NCI-H1048 (cell line): Measurements from ENCODE around the gene TBC1D32.
"Not testable (repeated sequence)": the region's sequence is repeated elsewhere in the genome, so short reads cannot be mapped to it uniquely, and the experiment has no call there.

Source experiments
- DNase-seq: peaks from one replicate; lab custom pipeline; 2025; lab: John Stamatoyannopoulos, UW

TBC1D32 gene, protein sequence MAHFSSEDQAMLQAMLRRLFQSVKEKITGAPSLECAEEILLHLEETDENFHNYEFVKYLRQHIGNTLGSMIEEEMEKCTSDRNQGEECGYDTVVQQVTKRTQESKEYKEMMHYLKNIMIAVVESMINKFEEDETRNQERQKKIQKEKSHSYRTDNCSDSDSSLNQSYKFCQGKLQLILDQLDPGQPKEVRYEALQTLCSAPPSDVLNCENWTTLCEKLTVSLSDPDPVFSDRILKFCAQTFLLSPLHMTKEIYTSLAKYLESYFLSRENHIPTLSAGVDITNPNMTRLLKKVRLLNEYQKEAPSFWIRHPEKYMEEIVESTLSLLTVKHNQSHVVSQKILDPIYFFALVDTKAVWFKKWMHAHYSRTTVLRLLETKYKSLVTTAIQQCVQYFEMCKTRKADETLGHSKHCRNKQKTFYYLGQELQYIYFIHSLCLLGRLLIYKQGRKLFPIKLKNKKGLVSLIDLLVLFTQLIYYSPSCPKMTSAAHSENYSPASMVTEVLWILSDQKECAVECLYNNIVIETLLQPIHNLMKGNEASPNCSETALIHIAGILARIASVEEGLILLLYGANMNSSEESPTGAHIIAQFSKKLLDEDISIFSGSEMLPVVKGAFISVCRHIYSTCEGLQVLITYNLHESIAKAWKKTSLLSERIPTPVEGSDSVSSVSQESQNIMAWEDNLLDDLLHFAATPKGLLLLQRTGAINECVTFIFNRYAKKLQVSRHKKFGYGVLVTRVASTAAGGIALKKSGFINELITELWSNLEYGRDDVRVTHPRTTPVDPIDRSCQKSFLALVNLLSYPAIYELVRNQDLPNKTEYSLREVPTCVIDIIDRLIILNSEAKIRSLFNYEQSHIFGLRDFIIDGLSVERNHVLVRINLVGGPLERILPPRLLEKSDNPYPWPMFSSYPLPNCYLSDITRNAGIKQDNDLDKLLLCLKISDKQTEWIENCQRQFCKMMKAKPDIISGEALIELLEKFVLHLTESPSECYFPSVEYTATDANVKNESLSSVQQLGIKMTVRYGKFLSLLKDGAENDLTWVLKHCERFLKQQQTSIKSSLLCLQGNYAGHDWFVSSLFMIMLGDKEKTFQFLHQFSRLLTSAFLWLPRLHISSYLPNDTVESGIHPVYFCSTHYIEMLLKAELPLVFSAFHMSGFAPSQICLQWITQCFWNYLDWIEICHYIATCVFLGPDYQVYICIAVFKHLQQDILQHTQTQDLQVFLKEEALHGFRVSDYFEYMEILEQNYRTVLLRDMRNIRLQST

DNA sequence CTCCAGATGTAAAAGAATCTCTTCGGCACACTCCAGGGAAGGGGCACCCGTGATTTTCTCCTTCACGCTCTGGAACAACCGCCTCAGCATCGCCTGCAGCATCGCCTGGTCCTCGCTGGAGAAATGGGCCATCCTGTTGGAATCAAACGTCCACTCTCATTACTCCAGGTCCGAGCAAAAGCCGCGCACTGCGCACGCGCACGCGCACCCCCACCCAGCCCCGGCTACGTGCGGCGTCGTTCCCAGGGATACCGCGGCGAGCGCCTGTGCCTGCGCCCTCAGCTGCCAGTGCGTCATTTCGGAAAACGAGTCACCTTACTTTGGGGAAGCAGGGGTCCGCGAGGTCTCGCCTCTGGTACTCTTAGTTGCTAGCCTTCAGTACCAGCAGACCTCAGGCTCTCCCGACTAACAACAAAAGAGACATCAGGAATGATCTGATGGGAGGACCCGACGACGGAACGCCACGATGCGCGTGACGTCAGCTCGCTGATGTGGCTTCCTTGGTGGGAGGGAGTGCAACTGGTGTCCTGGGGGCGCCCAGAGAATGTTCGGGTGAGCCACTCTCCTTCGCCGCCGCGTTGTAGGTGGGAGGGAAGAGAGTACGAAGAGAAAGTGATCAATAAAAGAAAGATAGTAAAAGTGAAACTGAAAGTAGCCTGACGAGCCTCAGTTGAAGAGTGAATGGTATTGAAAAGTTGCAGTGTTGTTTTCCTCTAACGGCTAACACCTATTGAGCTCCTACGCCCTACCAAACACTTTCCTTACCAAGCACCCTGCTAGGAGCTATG lies at the start of gene TBC1D32:
Gene TBC1D32, minus strand, starts transcription at position 182 of the 788 bp plus-strand sequence. Its CDS starts 50 bp downstream, at position 132.
- DNase-seq = peak; percentile 32

DNA sequence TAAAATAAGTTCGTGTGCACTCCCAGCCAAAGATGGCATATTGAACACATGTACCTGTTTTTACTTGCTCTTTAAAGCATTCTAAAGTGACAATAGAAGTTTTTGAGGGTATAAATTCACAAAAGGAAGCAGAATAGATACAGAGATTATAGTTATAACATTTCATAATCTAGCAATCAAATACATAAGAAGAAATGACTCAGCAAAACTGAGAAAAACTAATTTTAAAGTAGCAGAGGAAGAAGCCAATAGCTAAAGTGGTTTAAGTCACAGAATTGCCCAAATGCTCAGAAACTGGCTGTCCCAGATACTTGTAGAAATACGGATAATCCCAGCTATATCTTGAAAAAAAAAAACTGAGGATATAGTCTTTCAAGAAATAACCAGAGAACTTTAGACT lies 49.2 kb upstream of the TBC1D32 start:
- no peak for DNase-seq

DNA sequence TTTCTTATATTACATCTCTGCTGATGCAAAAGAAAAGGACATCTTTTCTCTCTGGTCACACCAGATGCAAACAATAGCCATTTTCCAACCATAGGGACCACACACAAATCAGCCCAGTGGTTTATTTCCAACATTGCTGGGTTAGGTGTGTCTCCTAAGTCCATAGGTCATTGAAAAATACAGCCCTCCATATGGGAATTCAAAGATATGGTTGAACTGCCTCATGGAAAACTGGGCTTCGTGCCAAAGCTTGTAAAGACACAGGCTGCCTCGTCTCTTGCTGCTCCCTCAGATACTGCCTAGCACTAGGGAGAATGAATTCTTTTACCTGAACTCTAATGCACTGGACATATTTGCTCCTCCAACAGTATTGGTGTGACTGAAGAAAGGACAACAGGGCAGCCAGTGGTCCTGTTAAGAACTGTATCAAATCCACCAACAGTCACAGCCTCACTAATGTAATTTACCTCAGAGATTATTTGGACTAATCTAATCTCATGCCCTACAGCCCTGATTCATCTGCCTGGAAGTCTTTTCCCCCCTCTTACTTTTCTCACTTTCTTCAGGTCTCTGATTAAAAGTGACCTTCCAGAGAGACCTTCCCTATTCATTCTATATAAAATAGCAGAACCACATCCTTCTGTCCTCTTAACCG lies 48.3 kb upstream of the TBC1D32 start:
- no peak for DNase-seq

DNA sequence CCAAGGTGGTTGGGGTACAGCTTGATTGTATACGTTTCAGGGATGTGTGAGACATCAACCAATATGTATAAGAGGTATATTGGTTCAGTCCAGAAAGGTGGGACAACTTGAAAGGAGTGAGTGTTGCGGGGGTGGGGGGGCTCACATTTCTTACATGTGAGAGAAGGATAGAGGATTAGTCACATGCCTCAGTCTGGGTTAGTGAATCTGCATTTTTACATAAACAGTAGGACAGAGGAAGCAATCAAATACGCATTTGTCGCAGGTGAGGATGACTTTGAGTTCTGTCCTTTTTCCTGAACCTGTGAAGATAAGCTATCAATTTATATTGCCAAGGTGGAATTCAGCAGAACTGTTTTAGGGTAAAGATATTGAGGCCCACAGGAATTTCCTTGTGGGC lies 42.1 kb upstream of the TBC1D32 start:
- no peak for DNase-seq

DNA sequence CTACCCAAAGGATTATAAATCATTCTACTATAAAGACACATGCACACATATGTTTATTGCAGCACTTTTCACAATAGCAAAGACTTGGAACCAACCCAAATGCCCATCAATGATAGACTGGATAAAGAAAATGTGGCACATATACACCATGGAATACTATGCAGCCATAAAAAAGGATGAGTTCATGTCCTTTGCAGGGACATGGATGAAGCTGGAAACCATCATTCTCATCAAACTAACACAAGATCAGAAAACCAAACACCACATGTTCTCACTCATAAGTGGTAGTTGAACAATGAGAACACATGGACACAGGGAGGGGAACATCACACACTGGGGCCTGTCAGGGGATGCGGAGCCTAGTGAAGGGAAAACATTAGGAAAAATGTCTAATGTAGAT lies 39.9 kb upstream of the TBC1D32 start:
- DNase-seq = not testable (repeated sequence)

DNA sequence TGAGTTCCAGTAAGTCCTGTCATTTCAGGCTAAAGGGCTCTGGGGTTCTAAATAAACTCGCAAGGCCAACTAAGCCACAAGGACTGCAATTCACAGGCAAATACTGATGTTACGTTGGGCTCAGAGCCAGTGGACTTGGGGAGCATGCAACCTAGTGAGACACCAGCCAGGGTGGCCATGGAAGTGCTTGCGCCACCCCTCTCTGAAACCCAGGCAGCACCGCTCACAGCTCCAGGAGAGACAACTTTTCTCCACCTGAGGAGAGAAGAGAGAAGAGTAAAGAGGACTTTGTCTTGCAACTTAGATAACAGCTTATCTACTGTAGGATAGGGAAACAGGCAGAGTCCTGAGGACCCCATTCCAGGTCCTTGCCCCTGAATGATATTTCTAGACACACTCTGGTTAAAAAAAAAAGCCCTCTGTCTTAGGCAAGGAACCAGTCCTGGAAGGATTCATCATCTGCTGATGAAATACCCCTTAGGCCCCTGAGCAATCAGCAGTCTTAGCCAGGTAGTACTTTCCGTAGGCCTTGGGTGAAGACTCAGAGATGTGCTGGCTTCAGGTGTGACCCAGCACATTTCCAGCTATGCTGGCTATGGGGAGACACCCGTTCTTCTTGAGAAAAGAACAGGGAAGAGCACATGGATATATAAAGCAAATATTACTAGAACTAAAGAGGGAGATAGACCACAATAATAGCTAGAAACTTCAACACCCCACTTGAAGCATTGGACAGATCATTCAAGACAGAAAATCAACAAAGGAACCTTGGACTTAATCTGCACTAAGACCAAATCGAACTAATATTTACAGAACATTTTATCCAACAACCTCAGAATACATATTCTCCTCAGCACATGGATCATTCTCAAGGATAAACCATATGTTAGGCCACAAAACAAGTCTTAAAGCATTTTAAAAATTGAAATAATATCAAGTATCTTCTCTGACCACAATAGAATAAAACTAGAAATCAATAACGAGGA lies 31.5 kb upstream of the TBC1D32 start:
- no peak for DNase-seq

DNA sequence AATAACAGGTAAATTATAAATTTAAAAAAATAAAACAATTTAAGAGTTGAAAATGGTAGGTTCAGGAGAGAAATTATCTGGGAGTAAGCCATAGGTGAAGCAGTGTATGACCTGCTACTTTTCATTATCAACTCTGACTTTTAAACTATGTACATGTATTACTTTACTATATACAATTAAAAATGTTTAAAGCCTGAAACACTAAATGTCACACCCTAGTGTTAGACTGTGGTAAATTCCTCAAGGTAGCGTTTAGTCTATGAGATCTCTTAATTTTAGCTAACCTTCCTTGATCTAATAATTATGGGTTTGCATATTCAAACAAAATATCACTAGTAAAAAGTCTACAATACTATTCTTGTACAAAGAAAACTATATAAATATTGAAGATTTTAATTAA lies 22.3 kb upstream of the TBC1D32 start:
- DNase-seq = no peak

DNA sequence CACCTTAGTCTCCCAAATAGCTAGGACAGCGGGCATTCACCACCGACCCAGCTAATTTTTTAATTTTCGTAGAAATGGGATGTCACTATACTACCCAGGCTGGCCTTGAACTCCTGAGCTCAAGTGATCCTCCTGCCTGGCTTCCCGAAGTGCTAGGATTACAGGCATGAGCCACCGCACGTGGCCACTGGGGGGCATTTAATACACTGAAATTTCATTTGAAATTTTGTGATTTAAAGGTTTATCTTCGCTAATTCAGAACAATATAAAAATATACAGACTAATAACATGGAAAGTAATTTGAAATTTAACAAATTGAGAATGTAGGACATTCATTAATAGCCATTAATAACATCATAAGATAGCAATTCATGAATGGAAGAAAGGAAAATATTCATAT lies 20.5 kb upstream of the TBC1D32 start:
- DNase-seq = no peak

DNA sequence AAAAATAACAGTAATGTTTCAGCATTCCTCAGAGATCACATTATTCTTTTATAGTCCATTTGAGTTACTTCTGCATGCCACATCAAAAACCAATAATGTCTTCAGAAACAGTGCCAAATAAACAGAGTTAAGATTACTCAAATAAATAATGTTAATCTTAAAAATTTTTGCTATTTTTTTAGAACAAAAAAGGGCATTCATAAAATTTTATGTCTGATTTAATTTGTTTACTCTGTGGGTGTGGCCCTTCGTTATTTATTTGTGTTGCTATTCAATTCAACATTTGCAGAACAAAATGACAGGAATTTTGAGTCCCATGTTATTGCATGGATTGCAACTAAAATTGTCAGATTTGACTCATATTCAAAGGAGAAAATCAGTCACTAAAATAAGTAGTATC lies 18.7 kb upstream of the TBC1D32 start:
- no peak for DNase-seq

DNA sequence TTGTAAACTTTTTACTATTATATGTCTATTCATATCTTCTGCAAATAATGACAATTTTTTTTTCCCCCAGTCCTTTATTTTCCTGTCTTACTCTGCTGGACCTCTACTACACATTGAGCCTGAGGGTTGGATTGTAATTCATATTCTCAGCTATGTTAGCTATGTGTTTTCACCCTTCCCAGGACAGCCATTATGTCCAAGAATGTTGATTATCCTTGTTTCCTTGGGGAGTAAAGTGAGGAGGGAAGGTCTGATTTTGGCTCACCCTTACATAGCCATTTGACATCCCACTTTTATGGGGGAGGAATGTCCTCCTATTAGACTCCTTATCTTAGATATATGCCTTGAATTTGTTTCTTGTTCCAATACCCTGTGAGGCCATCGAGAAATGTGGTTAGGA lies 17.6 kb upstream of the TBC1D32 start:
- DNase-seq = no peak

DNA sequence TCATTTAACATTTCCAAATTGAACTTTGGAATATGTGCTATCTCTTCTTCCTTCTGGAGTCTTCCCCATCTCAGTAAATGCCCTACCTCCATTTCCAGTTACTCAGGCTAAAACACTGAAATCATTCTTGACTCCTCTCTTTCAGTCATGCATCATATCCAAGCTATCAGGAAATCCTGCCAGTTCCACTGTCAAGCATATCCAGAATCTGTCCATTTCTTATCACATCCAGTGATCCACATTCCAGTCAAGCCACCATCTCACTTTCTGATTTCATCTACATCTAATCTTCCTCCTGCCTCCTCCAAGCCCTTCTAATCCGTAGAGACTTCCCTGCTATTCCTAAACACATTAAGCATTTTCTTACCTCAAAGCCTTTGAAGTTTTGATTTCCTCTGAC lies 15.3 kb upstream of the TBC1D32 start:
- DNase-seq = no peak

DNA sequence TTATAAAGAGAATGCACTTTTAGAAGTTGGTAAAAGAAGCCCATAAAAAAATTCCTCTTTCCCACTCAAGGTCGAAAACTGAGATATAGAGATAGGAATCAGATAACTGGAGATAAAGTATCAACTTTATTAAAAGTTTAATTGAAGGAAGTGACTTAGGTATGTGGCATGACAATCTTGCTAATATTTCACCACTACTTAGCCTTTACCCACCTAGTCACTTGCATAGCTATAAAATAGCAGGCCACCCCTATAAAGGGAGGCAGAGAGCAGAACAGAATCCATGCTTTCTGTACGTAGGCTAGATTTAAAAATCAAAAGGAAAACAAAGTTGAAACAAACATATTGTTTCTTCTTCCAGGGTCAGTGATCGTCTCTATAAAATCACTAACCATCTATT lies 13.2 kb upstream of the TBC1D32 start:
- DNase-seq = no peak

DNA sequence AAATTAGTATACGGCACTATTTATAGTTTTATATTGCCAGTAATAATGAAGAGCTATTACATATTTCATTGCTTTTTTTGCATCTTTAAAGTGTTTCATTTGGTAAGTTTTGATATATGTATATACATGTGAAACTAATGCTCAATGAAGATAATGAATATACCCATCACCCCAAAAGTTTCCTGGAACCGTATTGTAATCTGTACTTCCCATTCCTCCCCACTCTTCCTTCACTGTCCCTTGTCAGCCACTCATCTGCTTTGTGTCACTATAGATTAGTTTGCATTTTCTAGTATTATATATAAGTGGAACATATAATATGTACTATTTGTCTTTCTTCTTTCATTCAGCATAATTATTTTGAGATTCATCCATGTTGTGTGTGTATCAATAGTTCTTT lies 10.3 kb upstream of the TBC1D32 start:
- no peak for DNase-seq

DNA sequence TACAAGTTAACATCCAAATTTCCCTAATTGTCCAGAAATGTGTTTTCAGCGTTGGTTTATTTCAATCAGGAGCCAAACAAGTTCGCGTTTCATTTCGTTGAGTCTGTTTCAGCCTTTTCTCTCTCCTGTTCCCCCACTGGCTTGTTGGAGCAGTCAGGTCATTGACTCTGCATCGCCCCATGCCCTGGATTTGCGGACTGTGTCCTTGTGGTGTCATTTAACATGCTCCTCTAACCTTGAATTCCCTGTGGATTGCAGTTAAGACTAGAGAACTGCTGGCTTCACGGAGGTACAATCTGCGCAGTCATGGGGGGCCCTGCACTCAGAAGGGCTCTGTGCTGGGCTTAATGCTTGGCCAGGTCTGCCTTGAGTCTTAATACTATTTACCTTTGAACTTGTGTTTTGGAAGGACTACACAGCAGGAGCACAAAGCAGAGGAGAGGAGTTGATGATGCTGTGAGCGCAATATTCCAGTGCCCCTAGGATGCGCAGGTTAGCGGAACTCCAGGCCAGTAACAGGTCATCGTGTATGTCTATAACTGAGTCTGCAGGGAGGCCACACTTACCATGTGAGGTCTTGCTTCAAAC lies 5.5 kb upstream of the TBC1D32 start:
- DNase-seq = no peak

DNA sequence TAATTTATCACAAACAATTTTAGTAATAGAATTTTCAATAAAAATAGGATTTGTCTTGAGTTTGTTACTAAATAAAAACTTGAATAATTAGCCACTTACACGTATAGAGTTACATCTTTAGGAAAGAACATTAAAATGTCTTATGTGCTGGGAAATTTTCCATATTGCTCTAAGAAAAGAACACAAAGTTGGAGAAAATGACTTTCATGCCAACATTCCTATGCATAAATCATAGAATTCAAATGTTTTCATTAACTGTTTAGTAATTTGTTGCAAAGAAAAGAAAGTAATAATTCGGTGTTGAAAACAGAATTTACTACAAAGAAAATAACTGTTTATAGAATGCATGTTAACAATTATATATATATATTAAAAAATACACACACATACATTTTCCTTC lies 4.7 kb upstream of the TBC1D32 start:
- DNase-seq = no peak

DNA sequence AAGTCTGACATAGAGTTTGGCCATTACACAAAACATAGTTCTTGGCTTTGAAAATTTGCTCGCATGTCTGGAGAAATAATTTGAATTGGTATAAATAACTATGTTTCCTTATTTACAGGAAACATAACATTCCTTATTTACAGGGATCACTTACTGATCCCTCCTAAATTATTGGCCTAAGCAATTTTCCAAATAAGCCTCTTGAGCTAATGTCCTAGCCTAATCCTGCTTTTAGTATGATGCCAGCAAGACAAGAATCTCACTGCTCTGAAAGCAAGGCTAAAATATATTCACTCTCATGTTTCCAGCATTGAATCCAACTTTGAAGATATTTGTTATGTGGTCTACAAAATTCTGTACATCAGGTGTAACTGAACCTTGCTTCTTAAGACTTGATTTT lies 4.1 kb upstream of the TBC1D32 start:
- no peak for DNase-seq

DNA sequence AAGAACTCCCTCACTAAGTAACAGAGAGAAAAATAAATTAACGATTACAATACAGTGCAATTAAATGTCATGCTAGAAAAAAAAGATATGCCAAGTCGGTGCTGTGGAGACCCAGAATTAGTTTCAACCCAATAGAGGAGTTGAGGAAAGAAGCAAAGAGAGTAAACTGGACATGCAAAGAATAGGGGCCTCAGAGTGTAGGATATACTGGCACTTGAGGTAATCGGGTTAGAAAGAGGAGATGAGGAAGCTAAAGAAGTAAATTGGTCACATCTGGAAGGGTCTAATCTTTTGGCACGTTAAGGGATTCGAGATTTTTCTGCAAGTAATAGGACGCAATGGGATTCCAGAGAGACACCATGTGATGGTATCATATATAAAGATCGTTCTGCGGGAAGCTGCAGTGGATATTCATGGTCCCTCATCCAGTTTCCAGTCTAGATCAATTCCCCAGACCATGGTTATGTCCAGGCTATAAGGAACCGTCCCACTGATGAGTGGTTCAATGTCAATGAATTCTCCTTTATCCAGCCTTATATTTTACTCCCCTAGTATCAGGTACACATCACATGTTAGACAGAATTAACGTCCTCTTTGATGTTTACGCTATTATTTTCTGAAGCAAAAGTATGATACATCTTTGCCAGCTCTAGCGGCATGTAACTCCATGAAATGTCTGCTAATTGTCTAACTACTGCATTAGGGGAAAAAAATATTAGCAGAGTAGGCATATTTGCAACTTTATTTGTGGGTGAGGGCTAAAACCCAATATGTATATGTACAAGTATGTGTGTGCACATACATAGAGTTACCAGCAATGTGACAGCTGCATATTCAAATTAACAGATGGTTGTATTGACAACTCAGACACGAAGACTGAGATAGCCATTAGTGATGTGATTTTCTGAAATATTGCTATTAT lies 1.1 kb upstream of the TBC1D32 start:
- DNase-seq = no peak

DNA sequence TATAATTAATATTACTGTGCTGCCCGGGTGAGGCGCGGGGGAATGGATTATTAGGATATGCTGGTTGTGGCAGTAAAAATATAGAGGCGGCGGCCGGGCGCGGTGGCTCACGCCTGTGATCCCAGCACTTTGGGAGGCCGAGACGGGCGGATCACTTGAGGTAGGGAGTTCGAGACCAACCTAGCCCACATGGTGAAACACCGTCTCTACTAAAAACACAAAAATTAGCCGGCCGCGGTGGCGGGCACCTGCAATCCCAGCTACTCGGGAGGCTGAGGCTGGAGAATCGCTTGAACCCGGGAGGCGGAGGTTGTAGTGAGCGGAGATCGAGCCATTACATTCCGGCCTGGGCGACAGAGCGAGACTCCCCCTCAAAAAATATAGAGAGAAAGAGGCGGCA lies 586 bp downstream of the TBC1D32 start:
- DNase-seq = not testable (repeated sequence)
